GM12892 (cell line): ENCODE measurements around the gene EPN1.

Source experiments
- DNase-seq: peaks from one replicate; pipeline ENCODE4 v3.0.0; 2011; ENCODE audit not compliant: insufficient read length
- FAIRE-seq: peaks from 2 replicates; lab custom pipeline; 2011; peaks lifted over from hg19 to GRCh38; lab: Jason Lieb, UNC
- POLR2A ChIP-seq: IDR thresholded peaks from 2 replicates; pipeline ENCODE4 v1.6.1; 2011; ENCODE audit warnings: low read depth, low read length, control low read depth
- POLR2AphosphoS5 ChIP-seq: IDR thresholded peaks from 2 replicates; pipeline ENCODE4 v1.6.1; 2011; ENCODE audit warnings: low read depth, low read length, control low read depth
- TAF1 ChIP-seq: IDR thresholded peaks from 2 replicates; pipeline ENCODE4 v1.6.1; 2011; ENCODE audit warnings: low read depth, mild to moderate bottlenecking, control low read depth, low read length, borderline replicate concordance

The EPN1 gene

DNA sequence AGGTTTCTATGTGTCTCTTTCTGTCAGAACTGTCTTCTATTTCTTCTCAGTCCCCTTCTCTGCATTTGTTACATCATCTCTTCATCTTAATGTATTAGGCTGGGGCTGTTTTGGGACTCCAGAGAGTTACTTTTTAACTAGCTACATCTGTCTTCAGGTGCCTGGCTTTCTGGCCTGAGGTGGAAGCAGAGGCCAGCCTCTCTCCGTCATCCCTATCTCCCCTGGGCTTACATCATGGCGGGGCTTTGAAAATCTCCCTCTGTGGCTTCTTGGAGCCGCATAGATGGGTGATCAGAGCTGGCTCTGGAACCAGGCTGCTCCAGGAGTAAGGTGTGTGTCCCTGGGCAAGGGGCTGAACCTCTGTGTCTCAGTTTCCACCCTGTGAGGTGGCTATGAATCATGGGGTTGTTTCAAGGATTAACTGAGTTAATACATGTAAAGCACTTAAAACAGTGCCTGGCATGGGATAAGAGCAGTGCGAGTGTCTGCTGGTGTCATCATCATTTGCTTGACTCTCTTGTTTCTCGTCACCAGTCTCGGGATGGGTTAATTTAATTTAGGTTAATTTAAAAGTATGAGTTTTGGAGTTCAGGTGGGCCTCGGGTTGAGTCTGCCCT, 2.0 kb downstream of the EPN1 start:
- peak; percentile 21 for FAIRE-seq

DNA sequence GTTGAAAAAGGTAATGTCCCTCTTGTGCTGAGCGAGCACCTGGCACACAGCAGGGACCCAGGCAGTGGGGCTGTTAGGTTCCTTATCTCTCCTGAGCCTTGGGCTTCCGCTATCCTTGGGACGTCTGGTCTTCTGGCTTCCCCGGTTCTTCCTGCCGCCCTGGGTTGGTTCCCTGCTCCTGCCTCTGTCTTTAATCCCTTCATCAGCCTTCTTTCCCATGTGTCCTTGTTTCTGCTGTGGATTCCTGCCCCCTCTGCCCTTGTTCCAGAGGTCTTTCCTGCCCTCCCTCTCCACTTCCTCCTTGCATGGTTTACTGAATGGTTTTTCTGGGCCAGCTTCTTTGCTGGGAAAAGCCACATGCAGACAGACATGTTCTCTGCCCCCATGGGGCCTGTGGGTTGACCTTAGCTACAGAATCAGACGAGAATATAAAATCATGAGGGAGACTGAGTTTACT, 2.6 kb downstream of the EPN1 start:
- TF ChIP-seq POLR2A (no peak), POLR2AphosphoS5 (no peak), TAF1 (no peak)
- no peak for FAIRE-seq
- DNase-seq = no peak

More for the DNA sequence above, 2.0 kb downstream of the EPN1 start:
- no peak for DNase-seq
- TF ChIP-seq POLR2A = no peak
- TF ChIP-seq TAF1 = no peak
- no peak for TF ChIP-seq POLR2AphosphoS5

DNA sequence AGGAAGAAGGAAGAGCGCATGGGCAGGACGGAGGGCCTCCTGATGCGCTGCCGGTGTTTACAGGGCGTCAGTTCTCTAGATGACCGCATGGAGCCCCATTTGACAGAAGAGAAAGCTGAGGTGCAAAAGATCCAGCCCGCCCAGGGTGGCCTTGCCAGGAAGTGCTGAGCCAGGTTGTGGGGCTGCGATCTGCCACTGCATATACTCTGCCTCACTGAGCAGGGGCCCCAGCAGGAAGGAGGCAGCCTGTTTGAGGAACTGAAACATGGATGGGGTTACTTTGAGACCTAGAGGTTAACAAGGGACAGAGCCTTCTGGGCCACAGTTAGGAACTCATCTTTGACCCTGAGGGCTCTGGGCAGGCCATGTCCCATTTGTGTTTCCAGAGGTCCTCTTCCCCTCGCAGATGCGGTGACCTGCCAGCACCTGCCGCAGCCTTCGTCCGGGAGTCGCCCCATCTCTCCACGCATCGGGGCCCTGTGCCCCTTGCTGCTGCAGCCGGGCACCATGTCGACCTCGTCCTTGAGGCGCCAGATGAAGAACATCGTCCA, 3.2 kb downstream of the EPN1 start:
- peak; percentile 67; the same call in 1 of the 2 replicates for TF ChIP-seq POLR2A
- 0 out of 2 replicates have a peak, but pooled peaks have one; percentile 26 for TF ChIP-seq TAF1
- peak; percentile 74 for TF ChIP-seq POLR2AphosphoS5
- DNase-seq = peak; percentile 70
- peak; percentile 92 for FAIRE-seq

DNA sequence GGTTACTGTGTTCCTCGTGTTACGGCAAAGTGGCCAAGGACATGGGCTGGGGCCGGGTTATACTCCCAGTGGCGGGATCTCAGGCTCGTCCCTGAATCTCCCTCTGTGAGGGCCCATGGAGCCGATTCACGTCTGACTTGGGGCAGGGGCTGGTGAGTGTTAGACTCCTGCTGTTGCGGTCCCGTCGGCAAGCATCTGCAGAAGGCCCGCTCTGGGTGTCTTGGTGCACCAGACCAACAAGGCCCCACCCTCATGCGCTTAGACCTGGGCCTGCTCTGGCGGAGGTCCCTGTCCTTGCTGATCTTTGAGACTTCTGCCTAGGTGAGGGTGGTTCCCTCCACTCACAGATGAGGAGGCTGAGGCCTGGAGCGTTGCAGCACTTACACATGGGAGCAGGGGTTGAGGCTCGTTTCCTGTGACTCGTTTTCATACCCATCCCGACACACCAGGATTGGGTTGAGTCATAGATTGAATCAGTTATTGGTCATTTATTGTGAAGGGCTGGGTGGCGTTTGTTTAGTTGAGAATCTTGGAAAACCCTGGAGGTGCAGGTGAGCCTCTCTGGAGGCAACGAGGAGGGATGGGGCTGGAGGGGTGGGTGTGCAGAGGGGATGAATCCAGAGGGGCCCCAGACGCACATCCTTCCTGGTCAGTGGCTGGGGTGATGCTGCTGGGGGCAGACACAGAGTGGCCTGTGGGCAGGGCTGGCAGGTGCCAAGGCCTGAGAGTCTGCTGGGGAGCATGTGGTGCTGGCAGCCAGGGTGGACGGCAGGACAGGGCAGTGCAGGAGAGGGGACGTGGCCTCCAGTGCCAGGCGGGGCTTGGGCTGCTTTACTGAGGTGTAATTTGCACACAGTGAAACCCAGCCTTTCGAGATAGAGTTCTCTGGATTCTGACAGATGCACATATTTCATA, 4.6 kb downstream of the EPN1 start:
- FAIRE-seq = no peak
- DNase-seq = no peak
- TF ChIP-seq POLR2AphosphoS5 (no peak), TAF1 (no peak), POLR2A (no peak)

DNA sequence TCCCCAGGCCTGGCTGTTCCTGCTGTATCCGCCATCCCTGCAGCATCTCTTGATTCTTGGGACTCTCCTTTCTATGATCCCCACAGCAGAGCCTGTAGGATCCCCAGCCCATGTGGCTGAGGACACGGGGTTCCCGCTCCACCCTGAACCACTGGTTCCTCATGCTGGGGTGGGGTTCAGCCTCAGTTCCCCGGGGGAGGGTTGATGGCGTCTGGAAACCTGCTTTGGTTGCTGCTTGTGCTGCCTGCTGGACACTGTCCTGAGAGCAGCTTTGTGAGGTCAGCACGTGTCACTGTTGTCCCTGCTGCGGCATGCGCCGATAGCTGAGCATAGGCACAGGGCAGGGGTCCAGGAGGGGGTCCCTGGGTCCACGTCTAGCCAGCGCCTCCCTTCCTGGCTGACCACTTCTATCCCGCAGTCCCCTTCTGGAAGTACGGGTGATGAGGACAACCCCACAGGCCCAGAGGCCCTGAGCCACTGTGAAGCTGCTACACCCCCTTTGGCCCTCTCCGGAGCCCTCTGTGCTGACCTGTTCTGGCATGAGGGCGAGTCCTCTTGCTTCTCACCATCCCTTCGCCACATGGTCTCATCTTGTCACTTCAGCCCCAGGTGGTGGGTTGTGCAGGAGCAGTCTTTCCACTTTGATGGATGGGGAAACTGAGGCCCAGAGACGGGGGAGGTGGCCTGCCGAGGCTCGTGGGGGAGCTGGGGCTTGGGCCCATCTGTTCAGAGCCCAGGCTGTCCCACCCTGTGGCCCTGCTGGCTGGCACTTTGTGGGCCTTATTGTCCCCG, 5.5 kb downstream of the EPN1 start:
- TF ChIP-seq POLR2A (no peak), POLR2AphosphoS5 (no peak), TAF1 (no peak)
- no peak for FAIRE-seq
- DNase-seq = no peak

DNA sequence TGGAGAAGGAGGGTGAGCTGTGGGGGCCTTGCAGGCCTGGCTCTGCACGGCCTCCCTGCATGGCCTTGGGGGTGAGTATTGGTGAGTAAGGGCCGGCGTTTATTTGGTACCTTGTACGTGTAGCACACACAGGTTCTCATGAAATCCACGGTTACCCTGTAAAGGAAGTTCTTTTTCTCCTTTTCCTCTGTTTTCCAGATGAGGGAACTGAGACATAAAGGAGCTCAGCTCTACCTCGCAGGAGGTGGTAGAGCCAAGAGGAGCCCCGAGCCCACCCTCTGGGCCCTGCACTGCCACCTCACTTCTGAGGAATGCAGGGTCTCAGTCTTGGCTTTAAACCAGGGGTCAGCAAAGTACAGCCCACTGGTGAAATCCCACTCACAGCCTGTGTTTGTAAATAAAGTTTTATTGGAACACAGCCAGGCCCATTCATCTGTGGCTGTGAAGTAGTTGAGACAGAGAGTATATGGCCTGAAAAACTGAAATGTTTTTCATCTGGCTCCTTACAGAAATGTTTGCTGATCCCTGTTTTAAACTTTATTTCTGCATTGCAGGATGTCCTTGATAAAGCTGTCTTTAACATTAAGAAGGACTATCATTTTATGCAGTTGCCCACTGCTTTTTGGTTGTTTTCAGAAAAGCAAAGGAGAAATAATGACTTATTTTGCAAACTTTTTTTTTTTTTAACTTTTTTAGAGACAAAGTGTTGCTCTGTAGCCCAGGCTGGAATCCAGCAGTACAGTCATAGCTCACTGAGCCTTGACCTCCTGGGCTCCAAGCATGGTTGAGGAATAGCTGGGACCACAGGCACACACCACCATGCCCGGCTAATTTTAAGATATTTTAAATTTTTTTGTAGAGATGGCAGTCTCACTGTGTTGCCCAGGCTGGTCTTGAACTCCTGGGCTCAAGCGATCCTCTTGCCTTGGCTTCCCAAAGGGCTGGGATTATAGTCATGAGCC, 6.4 kb downstream of the EPN1 start:
- DNase-seq = no peak
- FAIRE-seq = no peak
- TF ChIP-seq POLR2A (no peak), POLR2AphosphoS5 (no peak), TAF1 (no peak)

DNA sequence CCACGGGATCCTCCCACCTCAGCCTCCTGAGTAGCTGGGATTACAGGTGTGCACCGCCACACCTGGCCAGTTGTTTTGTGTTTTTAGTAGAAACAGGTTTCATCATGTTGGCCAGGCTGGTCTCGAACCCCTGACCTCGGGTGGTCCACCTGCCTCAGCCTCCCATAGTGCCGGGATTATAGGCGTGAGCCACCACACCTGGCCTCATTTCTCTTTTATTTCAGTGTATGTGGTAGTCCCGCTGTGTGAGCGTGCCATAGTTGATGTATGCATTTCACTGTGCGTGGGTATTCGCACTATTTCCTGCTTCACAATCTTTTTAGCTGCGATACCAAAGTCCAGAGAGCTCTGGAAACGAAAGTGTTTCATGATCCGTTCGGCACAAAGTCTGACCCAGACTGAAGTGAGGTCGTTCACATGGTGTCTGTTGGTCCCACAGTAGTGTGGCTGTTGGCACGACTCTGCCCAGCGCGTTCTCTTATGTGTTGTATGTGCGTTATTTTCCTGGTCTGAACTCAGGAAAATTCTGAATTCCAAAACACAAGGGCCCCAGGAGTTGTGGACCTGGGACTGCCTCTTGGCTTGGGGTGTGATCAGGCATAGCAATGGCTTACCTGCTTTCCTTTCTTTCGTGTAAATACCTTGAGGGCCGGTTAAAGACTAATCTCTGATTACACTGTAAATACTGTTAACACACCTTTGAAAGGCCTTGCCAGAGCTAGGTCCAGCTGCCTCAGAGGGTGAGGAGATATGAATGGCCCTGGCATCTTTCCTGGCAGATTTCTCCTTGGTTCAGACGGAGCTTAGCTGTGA, 8.6 kb downstream of the EPN1 start:
- no peak for TF ChIP-seq TAF1
- TF ChIP-seq POLR2AphosphoS5 = 0 out of 2 replicates have a peak, but pooled peaks have one; percentile 15
- TF ChIP-seq POLR2A = no peak
- no peak for FAIRE-seq
- no peak for DNase-seq

DNA sequence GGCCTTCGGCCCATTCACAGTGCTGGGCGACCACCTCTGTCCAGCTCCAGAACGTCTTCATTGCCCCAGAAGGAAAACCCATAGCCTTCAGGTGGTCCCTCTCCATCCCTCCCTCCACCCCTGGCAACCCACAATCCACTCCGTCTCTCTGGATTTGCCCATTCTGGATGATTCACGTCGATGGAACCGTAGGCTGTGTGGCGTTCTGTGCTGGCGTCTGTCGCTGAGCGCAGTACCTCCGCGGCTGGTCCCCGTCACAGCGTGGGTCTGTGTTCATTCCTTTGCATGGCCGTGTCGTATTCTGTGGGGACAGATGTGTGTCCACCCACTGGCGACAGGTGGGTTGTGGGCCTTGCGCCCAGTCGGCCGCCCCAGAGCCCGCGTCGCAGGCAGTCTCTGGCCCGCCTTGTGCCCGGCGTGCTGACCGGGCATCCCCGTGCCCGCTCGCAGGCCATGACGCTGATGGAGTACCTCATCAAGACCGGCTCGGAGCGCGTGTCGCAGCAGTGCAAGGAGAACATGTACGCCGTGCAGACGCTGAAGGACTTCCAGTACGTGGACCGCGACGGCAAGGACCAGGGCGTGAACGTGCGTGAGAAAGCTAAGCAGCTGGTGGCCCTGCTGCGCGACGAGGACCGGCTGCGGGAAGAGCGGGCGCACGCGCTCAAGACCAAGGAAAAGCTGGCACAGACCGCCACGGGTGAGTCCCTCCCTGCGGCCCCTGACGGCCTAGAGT, 10.1 kb downstream of the EPN1 start:
- 0 out of 2 replicates have a peak, but pooled peaks have one; percentile 15 for TF ChIP-seq POLR2AphosphoS5
- TF ChIP-seq TAF1 = no peak
- TF ChIP-seq POLR2A = no peak; the same call in 1 of the 2 replicates
- no peak for FAIRE-seq
- DNase-seq = no peak
